Midbrain (tissue), 1 donor: ENCODE results near the gene HES7.
A peak's percentile ranks its signal among the peaks of the same experiment; 100 is the strongest.
"Not testable (repeated sequence)": the region's sequence is repeated elsewhere in the genome, so short reads cannot be mapped to it uniquely, and the experiment has no call there.

Experiments used
- DNase-seq: peaks from one replicate; lab custom pipeline; 2025; lab: John Stamatoyannopoulos, UW

HES7 gene

GRCh38 chr17:8122422-8122923 lies 1.4 kb downstream of the HES7 start:
- no peak for DNase-seq

DNA sequence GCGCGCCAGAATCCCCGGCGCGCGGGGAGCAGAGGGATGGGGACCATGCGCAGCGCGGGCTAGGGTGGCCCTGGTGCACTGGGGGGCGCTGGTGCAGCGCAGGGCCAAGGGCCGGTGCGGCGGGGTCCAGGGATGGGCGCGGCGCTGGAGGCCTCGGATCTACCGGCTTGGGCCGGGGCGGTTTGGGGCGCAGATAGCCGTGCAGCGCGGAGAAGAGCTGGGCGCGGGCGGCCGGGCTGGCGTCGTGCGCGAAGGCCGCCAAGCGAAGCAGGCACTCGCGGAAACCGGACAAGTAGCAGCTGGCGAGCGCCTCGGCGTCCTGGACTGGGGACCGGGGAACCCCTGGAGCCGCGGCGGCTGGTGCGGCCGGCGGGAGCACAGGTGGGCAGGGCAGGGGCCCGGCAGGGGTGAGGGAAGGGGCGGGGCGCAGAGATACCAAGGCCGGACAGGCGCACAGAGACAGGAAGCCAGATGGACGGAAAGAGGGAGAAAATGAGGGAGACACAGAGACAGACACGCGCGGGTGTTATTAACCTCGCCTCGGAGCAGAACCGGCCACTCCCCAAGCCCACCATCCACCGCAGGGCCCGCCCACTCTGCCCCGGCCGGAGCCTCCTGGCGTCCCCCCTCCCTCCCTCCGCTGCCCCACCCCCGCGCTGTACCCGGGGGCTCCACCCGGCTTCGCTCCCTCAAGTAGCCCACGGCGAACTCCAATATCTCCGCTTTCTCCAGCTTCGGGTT lies 2.1 kb downstream of the HES7 start:
- DNase-seq, result peak; percentile 74

DNA sequence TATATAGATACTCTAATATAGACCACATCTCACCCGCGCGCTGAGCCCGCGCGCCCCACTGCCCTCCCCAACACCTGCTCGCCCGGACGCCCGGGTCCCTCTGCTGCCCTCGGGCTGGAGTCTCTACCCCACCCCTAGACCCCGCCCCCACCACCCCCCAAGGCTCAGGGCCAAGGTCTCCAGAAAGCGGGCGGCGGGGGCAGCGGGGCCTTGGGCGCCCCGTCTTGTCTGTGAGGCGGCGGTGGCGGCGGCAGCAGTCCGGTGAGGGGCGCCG lies 2.6 kb downstream of the HES7 start:
- DNase-seq, result no peak

DNA sequence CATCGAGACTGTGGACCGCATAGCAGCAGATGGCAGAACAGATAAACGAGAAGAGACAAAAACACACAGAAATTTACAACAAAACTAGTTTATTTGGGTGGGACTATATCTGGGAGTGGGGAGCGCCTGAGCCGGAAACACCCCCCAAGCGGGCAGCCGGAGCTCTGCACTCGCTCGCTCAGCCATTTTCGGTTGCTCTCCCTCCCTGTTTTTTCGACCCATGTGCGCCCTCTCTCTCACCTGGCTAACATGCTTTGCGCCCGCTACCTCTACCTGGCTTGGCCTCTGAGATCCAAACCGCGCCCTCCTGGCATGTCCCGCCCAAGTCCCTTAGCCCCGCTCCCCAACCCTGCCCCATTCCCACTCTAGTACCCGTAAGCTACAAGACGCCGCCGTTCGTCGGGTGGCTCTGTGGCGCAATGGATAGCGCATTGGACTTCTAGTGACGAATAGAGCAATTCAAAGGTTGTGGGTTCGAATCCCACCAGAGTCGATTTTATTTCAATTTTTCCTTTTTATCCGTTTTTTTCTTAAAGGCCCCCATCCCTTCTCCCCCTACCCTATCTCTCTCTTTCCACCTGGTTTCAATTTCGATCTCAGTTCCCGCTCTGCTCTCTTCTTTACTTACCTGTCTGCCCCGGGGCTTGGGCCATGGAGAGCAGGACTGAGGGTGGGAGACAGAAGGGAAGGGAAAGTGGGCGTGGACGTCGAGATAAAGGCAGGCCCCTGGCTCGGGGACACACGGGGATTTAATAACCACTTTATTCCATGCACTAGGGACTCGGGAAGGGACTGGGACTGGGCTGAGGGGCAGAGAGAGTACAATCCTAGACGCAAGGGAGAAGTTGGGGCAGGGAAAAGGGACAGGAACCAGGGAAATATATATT lies 3.1 kb downstream of the HES7 start:
- DNase-seq, result peak; percentile 48

GRCh38 chr17:8119581-8120519 lies 4.1 kb downstream of the HES7 start:
- peak; percentile 89 for DNase-seq

- DNase-seq, result peak; percentile 92
Measured at GRCh38 chr17:8118769-8119580, 4.9 kb downstream of the HES7 start.

DNA sequence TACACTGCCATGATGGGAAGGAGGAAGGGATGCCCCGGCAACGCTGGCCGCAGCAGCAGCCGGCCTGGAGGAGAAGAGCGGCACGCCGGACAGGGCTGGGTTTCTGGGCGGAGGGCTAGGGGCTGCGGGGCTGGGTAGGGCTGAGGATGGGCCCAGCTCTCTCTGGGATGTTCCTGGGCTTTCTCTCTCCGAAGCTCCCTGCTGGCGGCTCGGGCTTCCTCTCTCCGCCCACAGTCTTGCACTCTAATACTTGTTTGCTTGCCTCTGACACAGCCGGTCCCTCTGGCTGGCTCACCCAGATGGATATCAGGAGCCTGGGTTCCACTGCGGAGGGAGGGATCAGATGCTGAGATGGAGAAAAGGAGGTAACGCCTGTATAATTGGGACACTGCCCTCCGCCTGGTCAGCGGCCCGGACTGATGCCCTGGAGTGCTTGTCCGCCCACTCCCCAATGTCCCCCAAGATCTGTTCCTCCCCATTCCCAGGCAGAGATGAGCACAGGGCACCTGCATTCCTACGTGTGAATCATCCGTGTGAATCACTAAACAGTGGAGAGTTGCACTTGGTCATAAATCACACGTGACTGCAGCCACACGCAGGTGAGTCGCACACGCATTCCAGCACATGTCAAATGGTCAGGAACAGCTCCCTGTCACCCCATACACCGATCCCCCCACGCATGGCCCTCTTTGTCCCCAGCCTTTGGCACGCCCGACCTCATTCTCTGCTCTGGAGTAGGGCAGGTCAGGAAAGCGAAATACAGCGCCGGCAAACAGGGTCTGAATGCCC lies 5.7 kb downstream of the HES7 start, which contains the start of gene ALOXE3:
Gene ALOXE3, minus strand, starts transcription at position 535 of the 789 bp plus-strand sequence. Its CDS starts 524 bp downstream, at position 11.
- DNase-seq, result no peak

DNA sequence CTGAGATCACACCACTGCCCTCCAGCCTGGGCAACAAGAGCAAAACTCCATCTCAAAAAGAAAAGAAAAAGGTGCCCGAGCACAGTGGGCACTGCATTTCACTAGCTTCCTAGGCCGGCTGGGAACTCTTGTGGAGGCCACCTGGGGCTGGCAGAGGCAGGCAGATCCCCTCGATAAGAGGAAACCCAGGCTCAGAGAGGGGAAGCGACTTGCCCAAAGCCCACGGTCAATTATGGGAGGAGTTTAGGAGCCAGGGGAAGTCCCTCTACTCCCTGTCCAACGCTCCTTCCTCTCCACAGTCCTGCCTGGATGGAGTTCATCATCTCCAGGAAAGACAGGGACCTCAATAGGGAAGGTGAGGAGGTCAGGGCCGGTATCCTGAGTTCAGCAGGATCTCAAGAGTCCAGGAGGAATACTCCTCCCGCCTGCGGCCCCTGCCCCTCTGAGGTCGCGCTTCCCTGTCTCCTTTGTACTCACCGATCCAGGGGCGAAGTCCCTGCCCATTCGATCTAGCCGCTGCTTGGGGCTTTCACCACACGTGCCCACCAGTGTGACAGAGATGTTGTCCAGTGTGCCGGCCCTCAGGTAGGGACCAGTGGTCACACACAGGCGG lies 6.4 kb downstream of the HES7 start:
- no peak for DNase-seq

DNA sequence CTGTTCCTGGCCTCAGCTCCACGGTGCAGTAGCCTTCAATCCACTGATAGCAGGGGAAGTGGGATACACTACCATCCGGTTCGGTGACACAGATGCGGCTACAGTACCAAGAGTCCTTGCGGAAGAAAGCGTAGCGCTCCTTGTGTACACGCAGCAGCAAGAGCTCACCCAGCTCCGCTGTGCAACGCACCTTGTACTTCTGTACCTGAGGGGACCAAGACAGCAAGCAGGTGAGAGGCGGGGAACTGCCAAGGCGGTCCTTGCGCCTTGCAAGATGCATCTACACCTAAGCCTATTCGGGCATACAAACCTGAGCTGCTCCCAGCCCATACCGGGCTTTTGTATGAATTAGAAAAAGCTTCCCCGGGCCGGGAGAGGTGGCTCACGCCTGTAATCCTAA lies 7.1 kb downstream of the HES7 start:
- DNase-seq, result no peak

DNA sequence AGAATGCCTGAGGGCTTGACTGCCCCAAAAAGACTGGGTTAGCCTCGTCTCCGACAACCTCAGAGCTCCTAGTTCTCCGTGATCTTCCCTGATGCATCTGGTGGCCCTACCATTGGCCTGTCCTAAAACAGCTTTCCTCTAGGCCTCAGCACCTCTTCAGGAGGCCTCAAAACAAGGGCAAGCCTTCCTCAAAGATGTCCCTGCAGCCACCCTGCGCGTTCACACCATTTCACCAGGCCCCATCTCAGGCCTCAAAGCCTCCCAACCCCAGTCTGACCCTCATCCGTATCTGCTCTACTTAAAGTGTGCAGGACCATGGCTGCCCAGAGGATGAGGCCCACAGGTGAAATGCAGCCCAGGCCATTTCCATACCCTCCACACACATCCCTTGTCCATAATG lies 13.0 kb downstream of the HES7 start:
- DNase-seq, result no peak

DNA sequence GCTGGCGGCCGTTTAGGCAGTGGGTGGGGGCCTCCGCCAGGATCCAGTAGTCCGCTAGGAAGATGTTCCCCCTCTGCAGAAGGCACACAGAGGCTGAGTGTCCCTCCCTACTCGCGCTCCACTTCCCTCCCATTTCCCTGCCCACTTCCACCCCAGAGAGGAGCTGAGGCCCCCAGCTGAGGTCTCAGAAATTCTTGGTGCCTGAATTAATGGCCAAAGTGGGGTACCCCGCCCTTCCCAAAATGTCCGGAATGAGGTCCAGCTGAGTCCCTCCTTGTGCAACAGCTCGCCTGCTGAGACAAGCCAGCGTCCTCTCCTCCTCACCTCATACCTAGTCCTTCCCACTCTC lies 13.5 kb downstream of the HES7 start:
- no peak for DNase-seq

GRCh38 chr17:8109661-8110455 lies 14.0 kb downstream of the HES7 start:
- no peak for DNase-seq

DNA sequence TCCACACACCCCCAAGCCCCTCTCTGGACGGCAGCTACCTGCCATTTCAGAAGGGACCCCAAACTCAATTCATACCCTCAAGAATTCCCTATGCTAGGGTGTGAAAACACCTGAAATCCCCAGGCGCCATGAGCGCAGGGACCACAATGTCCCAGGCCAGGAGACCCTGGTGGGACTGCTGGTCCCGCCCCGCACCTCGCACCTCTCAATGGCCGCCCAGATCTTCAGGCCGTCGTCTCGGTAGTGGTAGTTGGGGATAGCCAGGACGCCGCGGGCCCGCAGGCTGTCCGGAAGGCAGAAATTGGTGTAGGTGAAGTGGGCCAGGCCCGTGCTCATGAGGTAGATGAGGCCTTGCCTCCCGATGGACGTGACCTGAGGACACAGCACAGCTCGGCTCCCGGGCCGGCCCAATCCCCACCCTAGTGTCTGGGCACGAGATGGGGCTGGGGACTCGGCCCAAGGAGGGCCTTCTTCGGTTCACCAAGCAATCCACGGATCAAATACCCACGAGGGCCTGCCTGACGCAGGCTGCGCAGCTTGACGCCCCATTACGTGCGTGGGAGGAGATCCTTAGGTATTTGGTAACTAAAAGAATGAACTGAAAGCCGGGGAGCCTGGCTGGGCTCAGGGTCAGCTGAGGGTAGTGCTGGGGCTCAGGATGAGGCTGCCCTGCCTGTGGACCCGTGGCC lies 14.8 kb downstream of the HES7 start:
- DNase-seq, result no peak

- DNase-seq, result not testable (repeated sequence)
Measured at GRCh38 chr17:8106980-8107379, 16.9 kb downstream of the HES7 start.

- DNase-seq, result no peak
Measured at GRCh38 chr17:8105957-8106398, 17.9 kb downstream of the HES7 start.

DNA sequence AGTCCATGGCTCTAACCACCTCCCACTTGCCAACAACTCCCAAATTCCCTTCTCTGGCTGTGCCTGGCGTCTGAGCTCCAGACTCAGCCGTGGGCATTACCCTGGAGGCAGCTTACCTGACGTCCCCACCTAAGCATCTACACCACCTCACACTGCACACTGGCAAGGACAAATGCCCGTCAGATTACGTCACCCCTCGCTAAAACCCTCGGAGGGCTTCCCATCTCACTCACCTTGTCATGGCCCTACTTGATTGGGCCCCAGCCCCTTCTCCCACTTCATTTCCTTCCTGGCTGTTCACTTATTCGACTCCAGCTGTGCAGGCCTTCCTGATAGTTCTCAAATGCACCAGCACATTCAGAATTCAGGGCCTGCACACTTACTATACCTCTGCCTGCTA lies 19.0 kb downstream of the HES7 start:
- DNase-seq, result no peak

DNA sequence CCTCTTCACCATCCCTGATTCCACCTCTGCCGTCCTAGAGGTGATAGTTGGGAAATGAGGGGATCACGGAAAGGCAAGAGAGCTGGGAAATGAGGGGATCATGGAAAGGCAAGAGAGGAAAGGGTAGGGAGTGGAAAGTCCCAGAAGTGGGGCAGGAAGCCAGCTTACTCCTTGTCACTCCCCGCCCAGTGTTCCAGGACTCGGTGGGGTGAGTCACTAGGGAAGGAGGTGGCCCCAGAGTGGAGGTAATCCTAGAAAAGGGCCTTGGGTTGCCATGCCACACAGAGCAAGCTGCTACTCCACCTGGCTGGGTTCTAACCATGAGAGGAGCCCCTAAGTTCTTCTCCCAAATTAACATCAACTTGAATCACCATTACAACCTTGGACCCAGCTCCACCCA lies 20.4 kb downstream of the HES7 start:
- no peak for DNase-seq

GRCh38 chr17:8101721-8102120 lies 22.2 kb downstream of the HES7 start:
- DNase-seq, result no peak

DNA sequence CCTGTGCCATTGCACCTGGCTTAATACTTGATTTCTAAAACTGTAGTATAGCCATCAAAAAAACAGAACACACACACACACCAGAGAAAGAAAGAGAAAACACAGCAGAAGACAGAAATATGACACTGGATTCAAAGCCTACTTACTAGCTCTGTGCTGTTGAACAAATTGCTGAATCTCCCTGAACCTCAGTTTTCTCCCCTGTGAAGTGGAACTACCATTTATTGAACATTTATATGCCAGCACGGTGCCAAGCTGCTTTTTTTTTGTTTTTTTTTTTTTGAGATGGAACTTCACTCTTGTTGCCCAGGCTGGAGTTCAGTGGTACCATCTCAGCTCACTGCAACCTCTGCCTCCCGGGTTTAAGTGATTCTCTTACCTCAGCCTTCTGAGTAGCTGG lies 23.1 kb downstream of the HES7 start:
- no peak for DNase-seq
